PC-3 (cell line): ENCODE results near the gene GPR89A.
A peak's percentile ranks its signal among the peaks of the same experiment; 100 is the strongest.
"Not testable (repeated sequence)": the region's sequence is repeated elsewhere in the genome, so short reads cannot be mapped to it uniquely, and the experiment has no call there.

ENCODE experiments used
- EZH2 ChIP-seq: fragments of 300-600 bp; sonication (generic); IDR thresholded peaks from one replicate; pipeline ENCODE4 v1.6.1; 2017; ENCODE audit warnings: antibody characterized with exemption, mild to moderate bottlenecking, low read length; ENCODE audit not compliant: unreplicated experiment
- EZH2phosphoT487 ChIP-seq: fragments of 300-600 bp; sonication (generic); IDR thresholded peaks from 2 replicates; pipeline ENCODE4 v1.6.1; 2018; ENCODE audit warnings: mild to moderate bottlenecking, antibody characterized with exemption, low read length, borderline replicate concordance
- TF ChIP-seq, protein P1 (sequence below): fragments of 300-600 bp; sonication (generic); conservative IDR thresholded peaks from 2 replicates; pipeline ENCODE4 v1.5.1; 2017; ENCODE audit warnings: antibody characterized with exemption, low read depth, mild to moderate bottlenecking, low read length

DNA sequence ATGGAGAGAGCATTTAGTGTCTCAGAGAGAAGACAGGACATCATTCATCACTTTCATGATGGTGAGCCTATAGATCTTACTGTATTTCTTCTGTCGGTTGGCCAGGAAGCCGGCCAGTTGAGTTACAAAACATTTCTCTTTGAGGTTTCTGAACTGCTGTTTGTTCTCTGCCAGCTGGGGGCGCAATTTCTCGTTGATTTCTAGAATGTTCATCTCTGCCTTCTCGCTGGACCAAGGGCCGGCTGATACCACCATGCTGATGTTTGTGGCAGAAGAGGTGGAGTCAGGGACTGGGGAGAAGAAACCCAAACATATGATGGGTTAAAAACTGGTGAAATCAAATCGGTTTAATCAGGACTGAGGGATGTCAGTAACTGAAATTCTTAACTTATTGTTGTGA is 17.0 kb upstream of the GPR89A start:
- TF ChIP-seq, protein P1, sequence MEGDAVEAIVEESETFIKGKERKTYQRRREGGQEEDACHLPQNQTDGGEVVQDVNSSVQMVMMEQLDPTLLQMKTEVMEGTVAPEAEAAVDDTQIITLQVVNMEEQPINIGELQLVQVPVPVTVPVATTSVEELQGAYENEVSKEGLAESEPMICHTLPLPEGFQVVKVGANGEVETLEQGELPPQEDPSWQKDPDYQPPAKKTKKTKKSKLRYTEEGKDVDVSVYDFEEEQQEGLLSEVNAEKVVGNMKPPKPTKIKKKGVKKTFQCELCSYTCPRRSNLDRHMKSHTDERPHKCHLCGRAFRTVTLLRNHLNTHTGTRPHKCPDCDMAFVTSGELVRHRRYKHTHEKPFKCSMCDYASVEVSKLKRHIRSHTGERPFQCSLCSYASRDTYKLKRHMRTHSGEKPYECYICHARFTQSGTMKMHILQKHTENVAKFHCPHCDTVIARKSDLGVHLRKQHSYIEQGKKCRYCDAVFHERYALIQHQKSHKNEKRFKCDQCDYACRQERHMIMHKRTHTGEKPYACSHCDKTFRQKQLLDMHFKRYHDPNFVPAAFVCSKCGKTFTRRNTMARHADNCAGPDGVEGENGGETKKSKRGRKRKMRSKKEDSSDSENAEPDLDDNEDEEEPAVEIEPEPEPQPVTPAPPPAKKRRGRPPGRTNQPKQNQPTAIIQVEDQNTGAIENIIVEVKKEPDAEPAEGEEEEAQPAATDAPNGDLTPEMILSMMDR: 0 out of 2 replicates have a peak, but pooled peaks have one; percentile 15
- not testable (repeated sequence) for TF ChIP-seq EZH2, EZH2phosphoT487
